Thyroid gland (tissue), 4 donors: Measurements from ENCODE around the gene RAD9A.
"Not testable (repeated sequence)": the region's sequence is repeated elsewhere in the genome, so short reads cannot be mapped to it uniquely, and the experiment has no call there.

ENCODE experiments used
- POLR2A ChIP-seq, 2 donors: fragments of 450-650 bp; IDR thresholded peaks; one replicate each; pipeline ENCODE4 v1.6.1; 2017; ENCODE audit warnings: antibody characterized with exemption in 2 of 2, mild to moderate bottlenecking in 2 of 2, moderate library complexity in 1 of 2
- TF ChIP-seq, protein P1 (sequence below), 6 experiments: fragments of 200-600 bp in 3 of 6; fragments of 450-650 bp in 3 of 6; sonication (generic) in 3 of 6; IDR thresholded peaks; one replicate each; pipeline ENCODE4 v1.5.1; 2016 to 2019; ENCODE audit warnings: antibody characterized with exemption in 6 of 6, mild to moderate bottlenecking in 2 of 6, inconsistent platforms in 1 of 6, moderate library complexity in 1 of 6

- TF ChIP-seq, protein P1, sequence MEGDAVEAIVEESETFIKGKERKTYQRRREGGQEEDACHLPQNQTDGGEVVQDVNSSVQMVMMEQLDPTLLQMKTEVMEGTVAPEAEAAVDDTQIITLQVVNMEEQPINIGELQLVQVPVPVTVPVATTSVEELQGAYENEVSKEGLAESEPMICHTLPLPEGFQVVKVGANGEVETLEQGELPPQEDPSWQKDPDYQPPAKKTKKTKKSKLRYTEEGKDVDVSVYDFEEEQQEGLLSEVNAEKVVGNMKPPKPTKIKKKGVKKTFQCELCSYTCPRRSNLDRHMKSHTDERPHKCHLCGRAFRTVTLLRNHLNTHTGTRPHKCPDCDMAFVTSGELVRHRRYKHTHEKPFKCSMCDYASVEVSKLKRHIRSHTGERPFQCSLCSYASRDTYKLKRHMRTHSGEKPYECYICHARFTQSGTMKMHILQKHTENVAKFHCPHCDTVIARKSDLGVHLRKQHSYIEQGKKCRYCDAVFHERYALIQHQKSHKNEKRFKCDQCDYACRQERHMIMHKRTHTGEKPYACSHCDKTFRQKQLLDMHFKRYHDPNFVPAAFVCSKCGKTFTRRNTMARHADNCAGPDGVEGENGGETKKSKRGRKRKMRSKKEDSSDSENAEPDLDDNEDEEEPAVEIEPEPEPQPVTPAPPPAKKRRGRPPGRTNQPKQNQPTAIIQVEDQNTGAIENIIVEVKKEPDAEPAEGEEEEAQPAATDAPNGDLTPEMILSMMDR (IDR thresholded peaks at IDR 0.05) = not testable (repeated sequence)
- not testable (repeated sequence) for TF ChIP-seq POLR2A (IDR thresholded peaks at IDR 0.05)
These were observed 35.6 kb downstream of the RAD9A start for GRCh38 chr11:67427364-67427859.
